ENCODE results near the gene OR10G7. TPM values are rescaled to one million over a fixed set of nuclear protein-coding genes. Genes with fewer than 3 reads are reported as not detected.

The OR10G7 gene
- polyA plus RNA-seq, 3 donors: not detected

- no peaks in the 10 kb centered on the region for H3K36me3 Mint-ChIP-seq
- H3K4me2 ChIP-seq (replicated peaks; ENCODE audit: extremely low read depth, low read length, poor library complexity, severe bottlenecking): no peak overlapping the region
- no peaks in the 10 kb centered on the region for H3K9me3 ChIP-seq (replicated peaks in 1 of 2; ENCODE audit: control insufficient read depth in 1 of 2, insufficient read depth in 1 of 2, low read length in 2 of 2)
- no peaks in the 10 kb centered on the region for H3K79me2 ChIP-seq (ENCODE audit: insufficient read depth, low read length)
- no peak overlapping the region for H3K27ac ChIP-seq (ENCODE audit: low read depth in 1 of 2, low read length in 2 of 2)
- H3K9ac ChIP-seq (ENCODE audit: insufficient read depth, low read length, poor library complexity, severe bottlenecking): no peak overlapping the region
- H3K4me1 ChIP-seq (ENCODE audit: control insufficient read depth in 1 of 2, insufficient read depth in 2 of 2, low read length in 2 of 2): peaks cover 41 to 51% of the 10 kb centered on the region in 2 donors
- no peak overlapping the region for H2AFZ ChIP-seq (ENCODE audit: insufficient read depth, low read depth, low read length, poor library complexity, severe bottlenecking)
- H3K4me1 Mint-ChIP-seq: peaks cover 51% of the 10 kb centered on the region
- WGBS (ENCODE audit: insufficient coverage): no CpG with 5 or more reads among the region's 8 CpGs
- intact Hi-C loops (cut with micrococcal nuclease): loop anchor here (5.0 to 10.0 kb wide), 5 partner anchors 120 to 513 kb away; no protein-coding TSS in a partner anchor
- H3K27ac Mint-ChIP-seq: no peak overlapping the region
- H3K9me3 Mint-ChIP-seq: no peaks in the 10 kb centered on the region
- H3K36me3 ChIP-seq (replicated peaks in 1 of 2; ENCODE audit: control insufficient read depth in 1 of 2, insufficient read depth in 2 of 2, low read length in 2 of 2): no peaks in the 10 kb centered on the region
- no peaks in the 10 kb centered on the region for H3K27me3 ChIP-seq (ENCODE audit: control insufficient read depth in 2 of 2, insufficient read depth in 2 of 2, low read length in 2 of 2)
- no peaks in the 10 kb centered on the region for H4K20me1 ChIP-seq (ENCODE audit: insufficient read depth, low read length)
- peaks cover 0 to 4% (median 2%) of the 10 kb centered on the region in 3 donors for H3K27me3 Mint-ChIP-seq (ENCODE audit: low read depth in 3 of 3)
- no peak for TF ChIP-seq CTCF (IDR thresholded peaks at IDR 0.05)
- no peak for DNase-seq
- no peak overlapping the region for H3K4me3 Mint-ChIP-seq
- no peak overlapping the region for H3K4me3 ChIP-seq (replicated peaks in 1 of 3; ENCODE audit: low read depth in 2 of 3, low read length in 3 of 3)
Measured at GRCh38 chr11:124072147-124072546, 31.0 kb upstream of the OR10G7 start.

- TF ChIP-seq CTCF (IDR thresholded peaks at IDR 0.05): peak; percentile 59
- H3K9me3 Mint-ChIP-seq: no peaks in the 10 kb centered on the region
- H3K27me3 Mint-ChIP-seq (ENCODE audit: low read depth in 3 of 3): peaks cover 0 to 2% (median 2%) of the 10 kb centered on the region in 3 donors
- WGBS (ENCODE audit: insufficient coverage): 100% methylated on average over 3 of the region's 4 CpGs
- H3K36me3 ChIP-seq (replicated peaks in 1 of 2; ENCODE audit: control insufficient read depth in 1 of 2, insufficient read depth in 2 of 2, low read length in 2 of 2): no peaks in the 10 kb centered on the region
- no peaks in the 10 kb centered on the region for H4K20me1 ChIP-seq (ENCODE audit: insufficient read depth, low read length)
- H3K27ac ChIP-seq (ENCODE audit: low read depth in 1 of 2, low read length in 2 of 2): peak overlapping the region in 1 of 2 donors; percentile 82
- H3K4me1 ChIP-seq (ENCODE audit: control insufficient read depth in 1 of 2, insufficient read depth in 2 of 2, low read length in 2 of 2): peaks cover 41 to 49% of the 10 kb centered on the region in 2 donors
- H3K36me3 Mint-ChIP-seq: no peaks in the 10 kb centered on the region
- H3K27ac Mint-ChIP-seq: peak overlapping the region in 1 of 7 donors; percentile 92
- peak overlapping the region; percentile 69 for H3K4me2 ChIP-seq (replicated peaks; ENCODE audit: extremely low read depth, low read length, poor library complexity, severe bottlenecking)
- H3K79me2 ChIP-seq (ENCODE audit: insufficient read depth, low read length): no peaks in the 10 kb centered on the region
- H3K4me3 Mint-ChIP-seq: no peak overlapping the region
- H3K27me3 ChIP-seq (ENCODE audit: control insufficient read depth in 2 of 2, insufficient read depth in 2 of 2, low read length in 2 of 2): no peaks in the 10 kb centered on the region
- H3K4me3 ChIP-seq (replicated peaks in 1 of 3; ENCODE audit: low read depth in 2 of 3, low read length in 3 of 3): peak overlapping the region in 1 of 3 experiments; percentile 62
- peaks cover 48% of the 10 kb centered on the region for H3K4me1 Mint-ChIP-seq
- H2AFZ ChIP-seq (ENCODE audit: insufficient read depth, low read depth, low read length, poor library complexity, severe bottlenecking): no peak overlapping the region
- intact Hi-C loops (cut with micrococcal nuclease): loop anchor here (5.0 to 10.0 kb wide), 5 partner anchors 121 to 513 kb away; no protein-coding TSS in a partner anchor
- DNase-seq: no peak
- H3K9ac ChIP-seq (ENCODE audit: insufficient read depth, low read length, poor library complexity, severe bottlenecking): no peak overlapping the region
- no peaks in the 10 kb centered on the region for H3K9me3 ChIP-seq (replicated peaks in 1 of 2; ENCODE audit: control insufficient read depth in 1 of 2, insufficient read depth in 1 of 2, low read length in 2 of 2)
Measured at GRCh38 chr11:124071623-124071948, 30.5 kb upstream of the OR10G7 start.

Data from CD14-positive monocyte (primary cell).